Stimulated activated CD4-positive, alpha-beta T cell treated with anti-CD3 and anti-CD28 coated beads, Interleukin-12 subunit alpha, Interleukin-12 subunit beta, amount 100 ng/mL, for 24 hours (primary cell): ENCODE results near the gene ROGDI.
"Not testable (repeated sequence)": the region's sequence is repeated elsewhere in the genome, so short reads cannot be mapped to it uniquely, and the experiment has no call there.

Experiments used
- DNase-seq, 2 experiments: peaks; one replicate each; pipeline ENCODE4 v3.0.0-alpha.2; 2020; ENCODE audit warnings: low read depth in 2 of 2

The ROGDI gene

GRCh38 chr16:4792951-4793513, 9.4 kb downstream of the ROGDI start:
- no peak for DNase-seq

GRCh38 chr16:4790871-4791270, 11.6 kb downstream of the ROGDI start:
- DNase-seq = no peak

- DNase-seq = no peak
Observed at GRCh38 chr16:4790261-4790660, 12.2 kb downstream of the ROGDI start.

GRCh38 chr16:4788910-4789309, 13.5 kb downstream of the ROGDI start:
- no peak for DNase-seq

GRCh38 chr16:4788489-4788889, 13.9 kb downstream of the ROGDI start:
- no peak for DNase-seq

GRCh38 chr16:4787627-4788482, 14.6 kb downstream of the ROGDI start, which contains the start of gene SEPTIN12:
TSS of gene SEPTIN12 (minus strand) at chr16:4788345. CDS start at chr16:4787645, 700 bp downstream.
- no peak for DNase-seq

- no peak for DNase-seq
Observed at GRCh38 chr16:4787068-4787467, 15.4 kb downstream of the ROGDI start.

- DNase-seq = no peak
Observed at GRCh38 chr16:4785758-4786433, 16.5 kb downstream of the ROGDI start.

- DNase-seq = not testable (repeated sequence)
Observed at GRCh38 chr16:4784444-4784987, 17.9 kb downstream of the ROGDI start.

- DNase-seq = no peak
Observed at GRCh38 chr16:4783951-4784336, 18.5 kb downstream of the ROGDI start.

- no peak for DNase-seq
Observed at GRCh38 chr16:4783251-4783950, 19.0 kb downstream of the ROGDI start.

GRCh38 chr16:4780235-4780634, 22.2 kb downstream of the ROGDI start:
- no peak for DNase-seq

- no peak for DNase-seq
Observed at GRCh38 chr16:4778050-4778392, 24.4 kb downstream of the ROGDI start.

- DNase-seq = no peak
Observed at GRCh38 chr16:4777339-4778049, 24.9 kb downstream of the ROGDI start.

GRCh38 chr16:4776141-4776705, 26.2 kb downstream of the ROGDI start:
- DNase-seq = no peak

GRCh38 chr16:4775005-4775404, 27.4 kb downstream of the ROGDI start:
- no peak for DNase-seq

- DNase-seq = no peak
Observed at GRCh38 chr16:4772351-4772750, 30.1 kb downstream of the ROGDI start.

GRCh38 chr16:4771646-4772045, 30.8 kb downstream of the ROGDI start:
- DNase-seq = no peak

GRCh38 chr16:4769306-4769638, 33.2 kb downstream of the ROGDI start:
- no peak for DNase-seq

GRCh38 chr16:4768549-4769305, 33.7 kb downstream of the ROGDI start:
- peak; percentile 88 to 94 for DNase-seq
